Pancreas (tissue), 10 donors: ENCODE measurements around the gene TMUB1. TPM values are rescaled to one million over a fixed set of nuclear protein-coding genes. Genes with fewer than 3 reads are reported as not detected.

ENCODE experiments used
- ATAC-seq, 4 donors: fragments of 200-7000 bp; cut with Tn5 transposase; one replicate each; pipeline versions ENCODE4 v1.8.0 to v1.9.1; 2020; ENCODE audit warnings: mild to moderate bottlenecking in 4 of 4, moderate library complexity in 4 of 4
- DNase-seq, 6 donors: peaks; one replicate each; pipeline ENCODE4 v3.0.0-alpha.2; 2020
- FAIRE-seq: peaks from 2 replicates; lab custom pipeline; 2012; peaks lifted over from hg19 to GRCh38; lab: Jason Lieb, UNC
- H3K27ac ChIP-seq, 4 donors: fragments of 200-600 bp; sonication (generic); 1 replicate in 3 of 4; 2 replicates in 1 of 4; pipeline versions ENCODE4 v1.5.0 to v1.8.0; 2020
- H3K27me3 ChIP-seq, 4 donors: fragments of 200-600 bp; one replicate each; pipeline ENCODE4 v1.8.0; 2021
- H3K36me3 ChIP-seq, 3 donors: fragments of 200-600 bp; sonication (generic) in 1 of 3; one replicate each; pipeline versions ENCODE4 v1.5.0 to v1.8.0; 2020 to 2021
- H3K4me1 ChIP-seq, 3 donors: fragments of 200-600 bp; one replicate each; pipeline ENCODE4 v1.8.0; 2021
- H3K4me3 ChIP-seq, 4 donors: fragments of 200-600 bp; sonication (generic) in 2 of 4; one replicate each; pipeline versions ENCODE4 v1.5.0 to v1.8.0; 2020 to 2021
- H3K9me3 ChIP-seq, 4 donors: fragments of 200-600 bp; one replicate each; pipeline ENCODE4 v1.8.0; 2021
- WGBS, 2 donors: extraction: QIAGEN DNeasy Blood & Tissue Kit; methylation state at CpG; one replicate each; pipeline ENCODE4 v1.1.7; 2013; 5-methylcytosine and 5-hydroxymethylcytosine counted together
- intact Hi-C, 3 donors: fragments of 100-400 bp; cut with DNase I; formaldehyde crosslinking; loops; one replicate each; pipeline versions ENCODE4 v1.11.1 to v1.14.2; 2022
- polyA plus RNA-seq, 2 donors: library from polyadenylated mRNA; stranded (reverse); fragments of 200-250 nt; gene quantifications; one replicate each; pipeline ENCODE4 v1.2.3, GENCODE V29; 2013
- total RNA-seq, 6 donors: library from RNA; stranded (reverse); fragmentation: NEBNext Ultra II Directional in 4 of 6; extraction: Animal tissue kit (Norgen Biotek cat#: 25700) in 4 of 6; gene quantifications; one replicate each; pipeline versions ENCODE4 v1.2.1 to v1.2.4, GENCODE V29; 2021 to 2023
- TF ChIP-seq, protein P1 (sequence below), 4 donors: fragments of 200-600 bp; sonication (generic) in 3 of 4; IDR thresholded peaks; one replicate each; pipeline versions ENCODE4 v1.5.0 to v1.8.0; 2021; ENCODE audit warnings: antibody characterized with exemption in 4 of 4
- donor health status: healthy with polysubstance abuse.
- donor health status: DM: no; HTN: no; CAD: no; lungs with moderate emphysema.
- donor health status: DM: no; HTN: no; CAD: no.
- donor health status: control.
- donor health status: control.
- donor health status: Bipolar disorder and iron deficiency.
- donor health status: DM: yes; HTN: yes; CAD: no.
- donor health status: DM: no; HTN: no; CAD: no.
- donor health status: DM: no; HTN: no; CAD: no.
- donor health status: DM: yes; HTN: yes; CAD: no.

Gene TMUB1
- total and polyA plus RNA-seq, 8 donors = 34.5 to 103 (median 44.1) TPM

DNA sequence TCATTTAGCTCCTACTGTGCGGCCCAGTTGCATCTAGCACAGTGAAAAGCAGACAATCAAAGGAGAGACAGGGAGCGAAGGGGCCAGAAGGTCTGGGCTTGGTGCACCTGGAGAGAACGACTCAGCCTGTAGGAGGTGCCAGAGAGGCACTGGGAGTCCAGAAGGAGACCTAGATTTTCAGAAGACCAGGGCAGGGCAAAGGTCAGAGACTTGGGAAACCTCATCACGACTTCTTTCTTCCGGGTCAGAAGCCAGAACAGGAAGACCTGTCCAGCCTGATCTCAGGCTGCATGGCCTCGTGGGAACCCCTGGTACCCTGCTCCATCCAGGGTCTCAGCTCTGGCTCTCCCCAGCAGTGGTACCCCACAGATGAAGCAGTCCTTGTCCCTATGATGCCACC, 8.1 kb upstream of the TMUB1 start:
- Histone ChIP-seq H3K4me3 (no peak overlapping the region), H3K27ac (no peak overlapping the region), H3K4me1 (peaks cover 0 to 25% (median 0%) of the 10 kb centered on the region in 3 donors), H3K36me3 (no peaks in the 10 kb centered on the region), H3K27me3 (no peaks in the 10 kb centered on the region), H3K9me3 (no peaks in the 10 kb centered on the region)
- DNase-seq (peak in 2 of 6 donors; percentile 50 to 58), ATAC-seq (no peak), FAIRE-seq (no peak)
- WGBS, 2 donors = 40 to 43% methylated on average over 6 of the region's 6 CpGs
- TF ChIP-seq, protein P1, sequence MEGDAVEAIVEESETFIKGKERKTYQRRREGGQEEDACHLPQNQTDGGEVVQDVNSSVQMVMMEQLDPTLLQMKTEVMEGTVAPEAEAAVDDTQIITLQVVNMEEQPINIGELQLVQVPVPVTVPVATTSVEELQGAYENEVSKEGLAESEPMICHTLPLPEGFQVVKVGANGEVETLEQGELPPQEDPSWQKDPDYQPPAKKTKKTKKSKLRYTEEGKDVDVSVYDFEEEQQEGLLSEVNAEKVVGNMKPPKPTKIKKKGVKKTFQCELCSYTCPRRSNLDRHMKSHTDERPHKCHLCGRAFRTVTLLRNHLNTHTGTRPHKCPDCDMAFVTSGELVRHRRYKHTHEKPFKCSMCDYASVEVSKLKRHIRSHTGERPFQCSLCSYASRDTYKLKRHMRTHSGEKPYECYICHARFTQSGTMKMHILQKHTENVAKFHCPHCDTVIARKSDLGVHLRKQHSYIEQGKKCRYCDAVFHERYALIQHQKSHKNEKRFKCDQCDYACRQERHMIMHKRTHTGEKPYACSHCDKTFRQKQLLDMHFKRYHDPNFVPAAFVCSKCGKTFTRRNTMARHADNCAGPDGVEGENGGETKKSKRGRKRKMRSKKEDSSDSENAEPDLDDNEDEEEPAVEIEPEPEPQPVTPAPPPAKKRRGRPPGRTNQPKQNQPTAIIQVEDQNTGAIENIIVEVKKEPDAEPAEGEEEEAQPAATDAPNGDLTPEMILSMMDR (IDR thresholded peaks at IDR 0.05) = peak; percentile 11 to 41 (median 32)
- intact Hi-C loops = no loop called here

DNA sequence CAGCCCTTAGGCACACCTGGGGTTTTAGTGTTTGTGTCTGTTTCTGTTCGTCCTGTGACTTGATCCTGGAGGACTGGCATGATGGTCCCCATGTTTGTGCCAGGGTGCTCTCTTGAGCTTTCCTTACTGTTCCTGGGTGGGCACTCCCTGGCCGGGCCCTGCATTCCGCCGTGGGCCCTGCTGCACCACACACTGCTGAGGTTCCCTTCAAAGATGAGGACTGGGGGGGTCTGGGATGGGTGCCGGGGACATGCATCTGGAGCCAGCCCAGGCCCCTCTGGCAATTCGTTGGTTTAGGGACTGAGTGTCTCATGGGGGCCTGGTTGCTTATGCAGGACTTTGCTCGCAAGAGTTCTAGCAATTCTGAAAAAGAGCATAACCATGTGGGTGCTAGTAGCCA, 7.7 kb upstream of the TMUB1 start:
- no peak for ATAC-seq

DNA sequence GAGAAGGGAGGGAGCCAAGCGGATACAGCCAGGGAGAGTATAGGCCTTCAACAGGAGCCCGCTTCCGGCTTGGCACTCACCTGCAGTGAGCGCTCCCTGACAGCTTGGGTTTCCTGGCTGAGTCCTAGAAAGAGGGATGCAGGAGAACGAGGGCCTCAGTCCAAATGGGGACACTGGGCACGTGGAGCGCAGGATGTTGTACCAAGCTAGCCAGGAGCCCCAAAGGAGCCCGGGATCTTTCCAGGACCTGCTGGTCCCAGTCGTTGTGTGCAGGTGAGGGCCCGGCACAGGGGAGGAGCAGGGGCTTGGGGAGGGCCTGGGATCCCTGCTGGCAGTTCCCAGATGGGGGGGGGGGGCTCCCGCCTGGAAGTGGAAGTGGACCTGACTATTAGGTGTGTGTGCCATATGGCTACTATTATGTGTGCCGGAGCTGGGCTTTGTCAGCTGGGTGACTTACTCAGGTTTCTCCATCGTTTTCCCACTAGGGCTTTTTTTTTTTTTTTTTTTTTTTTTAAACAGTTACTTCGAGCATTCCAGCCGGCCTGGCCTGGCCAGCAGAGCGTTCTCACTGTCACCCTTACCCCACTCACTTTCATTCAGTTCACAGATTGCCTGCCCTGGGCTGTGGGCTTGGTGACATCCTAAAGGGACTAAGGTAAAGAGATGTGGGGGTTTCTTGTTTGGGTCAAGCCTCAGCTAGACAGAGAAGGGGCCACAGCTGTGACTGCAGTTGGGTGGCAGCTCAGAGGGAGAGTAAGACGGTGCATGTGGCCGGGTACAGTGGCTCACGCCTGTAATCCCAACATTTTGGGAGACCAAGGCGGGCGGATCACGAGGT, 6.8 kb upstream of the TMUB1 start:
- Histone ChIP-seq H3K27ac (peak overlapping the region; percentile 76 to 85 (median 81)), H3K27me3 (no peaks in the 10 kb centered on the region), H3K4me1 (peaks cover 7 to 25% (median 7%) of the 10 kb centered on the region in 3 donors), H3K4me3 (peak overlapping the region in 2 of 4 donors; percentile 77 to 79), H3K9me3 (no peaks in the 10 kb centered on the region), H3K36me3 (no peaks in the 10 kb centered on the region)
- DNase-seq (peak in 2 of 6 donors; percentile 59 to 81), FAIRE-seq (no peak), ATAC-seq (peak in 1 of 4 donors; percentile 4)
- intact Hi-C loops = no loop called here
- 52 to 53% methylated on average over 22 of the region's 22 CpGs for whole genome bisulfite sequencing, 2 donors
- TF ChIP-seq, protein P1 (IDR thresholded peaks at IDR 0.05) = no peak

More for the DNA sequence above, 7.7 kb upstream of the TMUB1 start:
- DNase-seq (peak in 1 of 6 donors; percentile 28), FAIRE-seq (no peak)
- TF ChIP-seq, protein P1 (IDR thresholded peaks at IDR 0.05) = no peak
- peaks cover 0 to 25% (median 0%) of the 10 kb centered on the region in 3 donors for H3K4me1 ChIP-seq
- H3K36me3 ChIP-seq = no peaks in the 10 kb centered on the region
- H3K4me3 ChIP-seq = no peak overlapping the region
- intact Hi-C loops = no loop called here
- no peaks in the 10 kb centered on the region for H3K27me3 ChIP-seq
- 79 to 83% methylated on average over 7 of the region's 7 CpGs for WGBS, 2 donors
- H3K27ac ChIP-seq = no peak overlapping the region
- H3K9me3 ChIP-seq = no peaks in the 10 kb centered on the region

DNA sequence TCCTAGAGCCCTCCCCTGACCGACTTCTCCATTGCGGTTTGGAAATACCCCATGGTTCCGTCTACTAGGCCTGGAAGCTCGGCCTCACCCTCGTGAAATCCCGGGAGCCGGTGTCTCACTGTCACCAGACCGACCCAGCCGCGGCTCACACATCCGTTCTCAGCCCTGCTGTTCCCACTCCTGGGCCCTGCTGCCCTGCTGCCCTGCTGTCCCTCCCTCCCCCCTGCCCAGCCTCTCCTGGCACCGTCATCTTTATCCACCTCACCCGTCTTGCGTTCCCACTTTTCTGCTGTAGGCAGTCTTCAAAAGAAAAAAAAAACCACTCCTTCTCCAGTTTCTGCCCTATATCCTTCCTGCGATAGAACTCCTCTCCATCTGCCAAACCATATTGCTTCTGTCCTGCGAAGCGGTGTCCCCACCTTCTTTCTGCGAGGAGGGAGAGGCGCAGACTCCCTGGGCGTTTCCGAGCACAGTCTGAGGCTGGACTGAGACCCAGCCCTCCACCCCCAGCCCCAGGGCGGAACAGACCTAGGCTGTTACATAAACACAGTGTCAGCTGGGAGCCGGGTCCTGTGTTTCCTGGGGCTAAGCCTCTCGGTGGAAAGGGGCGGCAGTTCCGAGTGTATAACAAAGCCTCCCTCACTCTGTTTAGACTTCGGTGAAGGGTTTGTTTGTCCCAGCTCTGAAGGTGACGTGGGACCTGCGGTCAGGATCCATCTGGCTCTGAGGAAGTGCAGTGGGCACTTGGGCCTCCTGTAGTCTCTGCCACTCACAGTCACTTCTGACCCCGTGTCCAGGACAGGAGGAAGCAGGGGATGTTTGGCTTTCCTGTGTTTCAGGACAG, 5.8 kb upstream of the TMUB1 start:
- Histone ChIP-seq H3K27ac (peak overlapping the region; percentile 76 to 85 (median 81)), H3K4me1 (peaks cover 14 to 27% (median 14%) of the 10 kb centered on the region in 3 donors), H3K9me3 (no peaks in the 10 kb centered on the region), H3K27me3 (no peaks in the 10 kb centered on the region), H3K4me3 (peak overlapping the region in 3 of 4 donors; percentile 74 to 79 (median 77)), H3K36me3 (no peaks in the 10 kb centered on the region)
- ATAC-seq (peak; percentile 41 to 55 (median 51)), FAIRE-seq (no peak), DNase-seq (peak; percentile 72 to 89 (median 80))
- 26 to 31% methylated on average over 30 of the region's 30 CpGs for WGBS, 2 donors
- intact Hi-C loops = no loop called here
- TF ChIP-seq, protein P1 (IDR thresholded peaks at IDR 0.05) = no peak
